Measurements from ENCODE around the gene CHSY3. TPM values are rescaled to one million over a fixed set of nuclear protein-coding genes. Genes with fewer than 3 reads are reported as not detected.

The CHSY3 gene
- total RNA-seq, 2 donors from 2014 or later = not detected

DNA sequence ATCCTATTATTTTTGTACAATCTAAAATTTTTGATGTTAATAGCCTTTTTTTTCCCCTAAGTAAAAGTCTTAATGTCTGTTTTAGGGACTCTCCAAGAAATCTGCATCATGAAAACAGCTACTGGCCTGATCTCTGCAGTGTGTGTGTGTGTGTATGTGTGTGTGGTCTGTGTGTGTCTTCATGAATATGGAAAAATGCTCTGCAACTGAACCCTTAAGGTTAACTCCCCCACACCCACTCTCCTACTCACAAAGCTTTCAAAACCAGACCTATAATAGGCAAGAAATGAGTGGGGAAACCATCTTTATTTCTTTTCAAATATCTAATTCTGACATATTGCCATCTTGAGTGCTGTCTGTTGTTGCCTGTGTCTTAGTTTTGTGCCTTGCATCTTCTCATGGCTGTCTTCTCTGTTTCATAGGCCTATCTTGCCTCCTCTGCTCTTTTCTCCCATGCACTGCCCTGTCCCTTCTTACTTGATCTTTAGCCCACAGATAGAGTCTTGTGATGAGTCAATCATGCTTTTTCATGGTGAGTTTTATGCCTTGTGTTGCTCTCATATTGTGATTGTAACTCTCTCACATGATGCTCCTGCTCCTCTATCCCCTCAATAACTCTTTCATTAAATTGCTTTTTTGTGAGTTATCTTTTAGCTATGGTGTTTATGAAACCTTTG, 68.3 kb downstream of the CHSY3 start:
- Mint-ChIP-seq H3K27ac (no peak overlapping the region), H3K27me3 (peaks cover 4% of the 10 kb centered on the region), H3K4me3 (no peak overlapping the region), H3K36me3 (ENCODE audit: low read depth) (no peaks in the 10 kb centered on the region), H3K9me3 (no peaks in the 10 kb centered on the region), H3K4me1 (no peaks in the 10 kb centered on the region)
- no peak for ATAC-seq (replicated peaks)

DNA sequence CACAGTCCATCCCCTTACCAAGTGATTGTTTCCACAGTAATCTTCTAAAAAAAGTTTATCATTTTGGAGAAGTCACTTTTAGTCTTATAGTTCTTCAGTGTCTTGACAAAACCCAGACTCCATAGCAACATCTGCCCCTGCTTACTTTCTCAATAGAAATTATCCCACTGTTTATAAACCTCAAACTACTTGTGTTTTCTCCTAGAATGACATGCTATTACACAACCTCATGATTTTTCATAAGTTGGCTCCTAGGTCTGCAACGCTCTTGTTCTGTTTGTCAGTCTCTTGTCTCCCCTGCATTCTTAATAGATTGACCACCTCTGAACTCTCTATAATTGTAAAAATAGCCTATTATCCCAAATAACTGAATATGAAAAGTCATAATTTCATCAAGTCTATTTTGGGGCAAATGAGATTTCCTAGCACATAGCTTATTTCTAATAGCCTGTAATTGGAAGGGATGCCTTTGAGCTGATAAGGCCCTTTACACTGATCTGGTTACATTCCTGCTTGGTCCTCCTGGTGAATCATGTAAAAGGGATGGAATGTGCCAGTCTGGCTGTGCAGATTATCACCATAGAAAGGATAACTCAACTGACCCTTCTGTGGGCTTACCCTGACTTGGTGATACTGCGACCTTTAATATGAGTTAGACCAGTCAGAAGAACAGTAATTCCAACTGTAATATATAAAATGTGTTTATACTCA, 69.6 kb downstream of the CHSY3 start:
- peaks cover 4% of the 10 kb centered on the region for H3K27me3 Mint-ChIP-seq
- H3K9me3 Mint-ChIP-seq = no peaks in the 10 kb centered on the region
- no peaks in the 10 kb centered on the region for H3K4me1 Mint-ChIP-seq
- no peak overlapping the region for H3K27ac Mint-ChIP-seq
- no peaks in the 10 kb centered on the region for H3K36me3 Mint-ChIP-seq (ENCODE audit: low read depth)
- no peak overlapping the region for H3K4me3 Mint-ChIP-seq
- ATAC-seq (replicated peaks) = no peak

DNA sequence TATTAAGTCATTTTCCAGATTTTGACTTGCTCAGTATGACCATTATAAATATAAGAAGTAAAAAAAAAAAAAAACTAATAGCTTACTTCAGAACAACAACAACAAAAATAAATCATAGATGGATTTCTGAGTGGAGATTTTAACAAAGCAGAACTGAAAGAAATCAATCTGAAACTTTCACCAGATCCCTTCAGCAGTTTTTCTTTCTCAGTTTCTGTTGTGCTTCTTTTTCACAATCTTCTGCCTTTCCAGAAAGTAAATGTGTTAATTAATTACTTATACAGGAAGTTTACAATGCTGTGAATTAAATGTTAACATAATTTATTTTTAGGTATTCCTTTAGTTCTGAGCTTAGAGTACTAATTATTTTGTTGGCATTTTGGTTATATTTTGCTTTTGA, 73.5 kb downstream of the CHSY3 start:
- Mint-ChIP-seq H3K4me3 (no peak overlapping the region), H3K27ac (no peak overlapping the region), H3K4me1 (no peaks in the 10 kb centered on the region), H3K9me3 (no peaks in the 10 kb centered on the region), H3K36me3 (ENCODE audit: low read depth) (no peaks in the 10 kb centered on the region), H3K27me3 (no peaks in the 10 kb centered on the region)
- ATAC-seq (replicated peaks) = no peak

DNA sequence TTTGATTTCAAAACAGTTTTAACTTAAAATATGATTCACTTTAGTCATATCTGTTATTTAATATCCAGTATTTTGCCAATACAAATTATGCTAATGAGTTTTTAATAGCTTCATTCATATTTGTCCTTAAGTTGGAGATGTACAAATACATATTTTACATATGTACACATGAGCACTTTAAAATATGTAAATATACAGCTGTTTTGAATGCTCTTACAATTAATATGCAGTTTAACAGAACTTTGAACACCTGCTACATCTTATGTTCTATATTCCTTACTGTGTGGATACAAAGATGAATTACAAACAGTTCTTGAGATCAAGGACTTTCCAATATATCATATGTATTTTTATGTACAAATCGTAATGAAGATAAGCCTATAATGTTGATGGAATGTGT, 74.0 kb downstream of the CHSY3 start:
- Mint-ChIP-seq H3K9me3 (no peaks in the 10 kb centered on the region), H3K4me3 (no peak overlapping the region), H3K27me3 (no peaks in the 10 kb centered on the region), H3K27ac (no peak overlapping the region), H3K4me1 (no peaks in the 10 kb centered on the region), H3K36me3 (ENCODE audit: low read depth) (no peaks in the 10 kb centered on the region)
- ATAC-seq (replicated peaks) = no peak

DNA sequence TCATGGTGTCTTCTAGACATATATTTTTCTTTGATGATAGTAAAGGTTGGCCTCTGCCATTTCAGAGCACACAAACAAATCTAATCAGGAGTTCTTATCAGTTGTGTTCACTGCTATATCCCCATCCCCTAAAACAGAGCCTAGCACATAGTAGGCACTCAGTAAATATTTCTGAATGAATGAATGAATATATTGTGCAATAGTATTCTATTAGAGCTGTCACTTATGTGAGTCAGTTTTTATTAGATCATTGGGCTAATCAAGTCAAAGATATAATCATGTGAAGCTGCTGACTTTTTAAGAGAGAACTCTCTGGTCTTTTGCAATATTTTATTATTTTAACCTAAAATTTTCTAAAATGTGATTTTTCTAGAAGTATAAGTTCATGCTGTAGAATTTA, 84.2 kb downstream of the CHSY3 start:
- Mint-ChIP-seq H3K4me1 (no peaks in the 10 kb centered on the region), H3K27ac (no peak overlapping the region), H3K27me3 (no peaks in the 10 kb centered on the region), H3K36me3 (ENCODE audit: low read depth) (no peaks in the 10 kb centered on the region), H3K4me3 (no peak overlapping the region), H3K9me3 (peaks cover 8% of the 10 kb centered on the region)
- no peak for ATAC-seq (replicated peaks)

DNA sequence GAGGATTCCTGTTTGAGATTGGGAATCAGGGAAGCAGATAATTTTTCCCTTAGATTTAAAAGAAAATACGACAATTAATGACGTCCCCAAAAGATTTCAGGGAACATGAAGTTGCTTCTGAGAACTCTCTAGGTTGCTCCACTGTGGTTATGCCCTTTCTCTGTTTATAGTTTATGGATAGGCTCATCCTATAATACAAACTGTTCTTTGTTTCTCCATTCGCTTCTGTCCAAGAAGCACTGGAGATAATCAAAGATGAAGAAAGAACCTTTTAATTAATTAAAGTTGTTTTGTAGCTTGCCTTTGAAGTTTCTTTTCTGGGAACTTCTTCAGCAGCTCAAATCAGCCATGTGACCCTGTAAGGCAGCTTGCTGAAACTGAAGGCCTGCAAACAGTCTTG, 87.5 kb downstream of the CHSY3 start:
- H3K9me3 Mint-ChIP-seq = peaks cover 3% of the 10 kb centered on the region
- H3K27ac Mint-ChIP-seq = no peak overlapping the region
- H3K4me1 Mint-ChIP-seq = no peaks in the 10 kb centered on the region
- H3K27me3 Mint-ChIP-seq = no peaks in the 10 kb centered on the region
- no peak for ATAC-seq (replicated peaks)
- no peak overlapping the region for H3K4me3 Mint-ChIP-seq
- H3K36me3 Mint-ChIP-seq (ENCODE audit: low read depth) = no peaks in the 10 kb centered on the region

DNA sequence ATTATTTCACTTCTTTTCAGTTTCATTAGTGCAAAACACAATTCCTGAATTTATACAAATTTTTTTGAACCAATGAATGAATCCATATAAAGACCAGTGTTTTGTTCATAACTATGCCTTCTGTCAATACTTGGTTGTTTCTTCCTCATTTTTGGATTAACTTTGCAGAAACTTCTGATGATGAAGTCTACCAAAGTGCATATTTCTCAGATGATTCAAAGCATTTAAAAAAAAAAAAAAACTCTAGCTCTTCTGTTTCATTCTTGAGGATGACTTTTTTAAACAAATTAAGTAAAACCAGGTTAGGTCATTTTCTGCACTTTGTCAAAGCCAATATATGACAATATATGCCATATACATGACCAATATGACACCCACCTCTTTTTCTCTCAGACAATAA, 92.6 kb downstream of the CHSY3 start:
- H3K4me1 Mint-ChIP-seq = no peaks in the 10 kb centered on the region
- H3K27me3 Mint-ChIP-seq = no peaks in the 10 kb centered on the region
- ATAC-seq (replicated peaks) = no peak
- no peak overlapping the region for H3K4me3 Mint-ChIP-seq
- H3K9me3 Mint-ChIP-seq = peaks cover 3% of the 10 kb centered on the region
- H3K36me3 Mint-ChIP-seq (ENCODE audit: low read depth) = no peaks in the 10 kb centered on the region
- no peak overlapping the region for H3K27ac Mint-ChIP-seq

DNA sequence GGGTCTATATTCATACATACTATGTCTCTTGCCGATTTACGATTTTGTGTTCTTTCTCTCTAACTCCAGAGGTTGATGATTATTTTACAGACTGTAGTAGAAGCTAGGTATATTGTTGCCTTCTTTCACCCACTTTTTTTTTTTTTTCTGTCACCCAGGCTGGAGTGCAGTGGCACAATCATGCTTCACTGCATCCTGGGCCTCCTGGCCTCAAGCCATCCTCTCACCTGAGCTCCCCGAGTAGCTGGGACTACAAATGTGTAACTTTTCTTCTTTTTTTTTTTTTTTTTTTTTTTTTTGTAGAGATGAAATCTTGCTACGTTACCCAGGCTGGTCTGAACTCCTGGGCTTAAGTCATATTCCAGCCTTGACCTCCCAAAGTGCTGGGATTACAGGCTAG, 96.2 kb downstream of the CHSY3 start:
- Mint-ChIP-seq H3K4me1 (no peaks in the 10 kb centered on the region), H3K36me3 (ENCODE audit: low read depth) (no peaks in the 10 kb centered on the region), H3K9me3 (no peaks in the 10 kb centered on the region), H3K4me3 (no peak overlapping the region), H3K27me3 (no peaks in the 10 kb centered on the region), H3K27ac (no peak overlapping the region)
- no peak for ATAC-seq (replicated peaks)

DNA sequence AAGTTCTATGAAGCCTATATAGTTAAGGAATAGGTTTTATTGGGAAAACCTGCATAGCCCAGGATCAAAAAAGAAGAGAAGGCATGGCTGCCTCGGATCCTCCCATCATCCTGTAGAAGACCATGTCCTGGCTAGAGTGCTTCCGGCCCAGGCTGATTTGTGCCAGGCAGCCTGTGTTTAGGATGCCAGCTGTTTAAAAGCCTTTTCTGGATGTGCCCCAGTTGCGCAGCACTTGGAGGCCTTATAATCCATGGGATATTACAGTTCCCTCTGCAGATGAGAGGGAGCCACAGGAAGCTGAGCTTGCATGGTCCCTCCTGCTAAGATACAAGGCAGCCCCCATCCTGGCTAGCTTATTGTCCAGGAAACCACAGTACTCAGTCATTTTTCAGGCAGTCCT, 97.9 kb downstream of the CHSY3 start:
- Mint-ChIP-seq H3K4me3 (no peak overlapping the region), H3K27ac (no peak overlapping the region), H3K27me3 (no peaks in the 10 kb centered on the region), H3K9me3 (no peaks in the 10 kb centered on the region), H3K36me3 (ENCODE audit: low read depth) (no peaks in the 10 kb centered on the region), H3K4me1 (no peaks in the 10 kb centered on the region)
- ATAC-seq (replicated peaks) = no peak

DNA sequence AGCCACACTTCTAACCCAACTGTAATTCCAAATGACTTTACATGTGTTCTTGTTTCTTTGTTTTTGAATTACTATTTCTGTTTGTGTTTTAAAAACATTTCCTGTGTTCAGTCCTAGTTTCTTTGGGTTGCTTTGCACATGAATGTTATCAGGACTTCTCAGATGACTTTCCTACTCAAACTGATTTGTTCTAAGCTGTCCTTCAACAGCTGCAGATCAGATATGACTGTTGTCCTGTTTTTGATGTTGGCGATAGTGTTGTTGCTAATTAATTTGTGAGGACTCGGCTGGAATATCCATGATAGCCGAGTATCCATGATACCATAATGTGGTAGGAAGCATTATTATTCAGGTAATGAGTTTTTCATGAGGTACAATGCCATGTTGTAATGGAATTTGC, 98.6 kb downstream of the CHSY3 start:
- Mint-ChIP-seq H3K27me3 (no peaks in the 10 kb centered on the region), H3K27ac (no peak overlapping the region), H3K4me1 (no peaks in the 10 kb centered on the region), H3K36me3 (ENCODE audit: low read depth) (no peaks in the 10 kb centered on the region), H3K9me3 (no peaks in the 10 kb centered on the region), H3K4me3 (no peak overlapping the region)
- no peak for ATAC-seq (replicated peaks)

DNA sequence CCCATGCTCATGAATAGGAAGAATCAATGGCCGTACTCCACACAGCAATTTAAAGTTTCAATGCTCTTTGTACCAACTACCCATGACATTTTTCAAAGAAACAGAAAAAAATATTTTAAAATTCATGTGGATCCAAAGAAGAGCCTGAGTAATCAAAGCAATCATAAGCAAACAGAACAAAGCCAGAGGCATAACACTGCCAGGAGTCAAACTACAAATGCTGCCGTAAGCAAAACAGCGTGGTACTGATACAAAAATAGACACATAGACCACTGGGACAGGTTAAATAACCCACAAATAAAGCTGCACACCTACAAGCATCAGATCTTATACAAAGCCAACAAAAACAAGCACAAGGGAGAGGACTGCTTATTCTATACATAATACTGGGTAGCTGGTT, 107.7 kb downstream of the CHSY3 start:
- Mint-ChIP-seq H3K4me1 (no peaks in the 10 kb centered on the region), H3K27ac (no peak overlapping the region), H3K4me3 (no peak overlapping the region), H3K9me3 (peaks cover 21% of the 10 kb centered on the region), H3K36me3 (ENCODE audit: low read depth) (no peaks in the 10 kb centered on the region), H3K27me3 (peaks cover 3% of the 10 kb centered on the region)
- ATAC-seq (replicated peaks) = no peak

DNA sequence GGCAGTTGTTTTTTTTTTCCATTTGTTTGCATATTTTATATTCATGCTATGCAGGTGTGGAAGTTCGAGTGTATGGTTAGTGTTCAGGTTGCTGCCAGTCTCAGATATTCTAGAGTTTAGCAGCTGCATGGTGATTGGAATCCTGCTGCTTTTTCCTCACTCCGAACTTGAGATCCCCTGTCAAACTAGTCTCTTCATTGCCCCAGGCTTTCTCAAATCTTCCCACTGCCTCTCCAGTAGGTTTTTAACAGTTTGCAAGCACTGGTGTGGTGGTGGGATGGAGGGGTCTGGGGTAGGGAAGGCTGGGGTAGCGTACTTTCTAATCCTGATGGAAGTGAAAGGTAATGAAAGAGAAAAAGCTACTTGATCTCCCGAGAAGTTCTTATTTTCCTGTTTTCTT, 112.9 kb downstream of the CHSY3 start:
- Mint-ChIP-seq H3K27me3 (peaks cover 3% of the 10 kb centered on the region), H3K27ac (no peak overlapping the region), H3K36me3 (ENCODE audit: low read depth) (no peaks in the 10 kb centered on the region), H3K9me3 (peaks cover 11% of the 10 kb centered on the region), H3K4me1 (no peaks in the 10 kb centered on the region), H3K4me3 (no peak overlapping the region)
- ATAC-seq (replicated peaks) = no peak

DNA sequence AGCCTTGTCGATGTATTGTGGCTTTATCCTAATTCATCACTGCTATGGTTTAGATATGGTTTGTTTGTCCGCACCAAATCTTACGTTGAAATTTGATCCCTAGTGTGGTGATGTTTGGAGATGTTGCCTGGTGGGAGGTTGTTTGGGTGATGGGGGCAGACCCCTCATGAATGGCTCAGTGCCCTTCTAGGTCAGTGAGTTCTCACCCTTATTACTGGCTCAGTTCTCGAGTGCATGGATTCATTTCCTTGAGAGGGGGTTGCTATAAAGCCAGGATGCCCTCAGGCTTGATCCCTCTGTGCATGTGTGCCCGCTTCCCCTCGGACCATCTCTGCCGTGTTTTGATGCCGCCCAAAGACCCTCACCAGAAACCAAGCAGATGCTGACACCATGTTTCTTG, 114.4 kb downstream of the CHSY3 start:
- H3K27me3 Mint-ChIP-seq = peaks cover 3% of the 10 kb centered on the region
- H3K4me1 Mint-ChIP-seq = no peaks in the 10 kb centered on the region
- ATAC-seq (replicated peaks) = no peak
- H3K27ac Mint-ChIP-seq = no peak overlapping the region
- H3K36me3 Mint-ChIP-seq (ENCODE audit: low read depth) = no peaks in the 10 kb centered on the region
- H3K9me3 Mint-ChIP-seq = peaks cover 11% of the 10 kb centered on the region
- no peak overlapping the region for H3K4me3 Mint-ChIP-seq

DNA sequence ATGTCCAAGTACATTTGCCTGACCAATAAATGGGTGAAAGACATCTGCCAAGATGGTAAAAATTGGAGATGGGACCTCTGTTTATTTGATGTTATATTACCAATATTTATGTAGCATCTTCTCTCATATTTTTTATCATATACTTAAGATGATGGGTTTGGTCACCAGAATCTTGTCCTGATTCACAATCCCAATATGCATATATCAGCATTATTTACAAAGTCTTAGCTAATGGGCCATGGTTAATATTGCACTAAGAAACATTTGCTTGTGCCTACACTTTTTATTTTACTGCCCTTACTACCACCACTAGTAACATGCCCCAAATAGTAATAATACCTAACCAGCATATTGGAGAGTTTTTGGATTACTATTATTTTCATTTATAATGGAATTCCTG, 116.7 kb downstream of the CHSY3 start:
- no peaks in the 10 kb centered on the region for H3K36me3 Mint-ChIP-seq (ENCODE audit: low read depth)
- H3K4me3 Mint-ChIP-seq = no peak overlapping the region
- ATAC-seq (replicated peaks) = no peak
- H3K9me3 Mint-ChIP-seq = peaks cover 1% of the 10 kb centered on the region
- peaks cover 3% of the 10 kb centered on the region for H3K27me3 Mint-ChIP-seq
- no peak overlapping the region for H3K27ac Mint-ChIP-seq
- no peaks in the 10 kb centered on the region for H3K4me1 Mint-ChIP-seq

DNA sequence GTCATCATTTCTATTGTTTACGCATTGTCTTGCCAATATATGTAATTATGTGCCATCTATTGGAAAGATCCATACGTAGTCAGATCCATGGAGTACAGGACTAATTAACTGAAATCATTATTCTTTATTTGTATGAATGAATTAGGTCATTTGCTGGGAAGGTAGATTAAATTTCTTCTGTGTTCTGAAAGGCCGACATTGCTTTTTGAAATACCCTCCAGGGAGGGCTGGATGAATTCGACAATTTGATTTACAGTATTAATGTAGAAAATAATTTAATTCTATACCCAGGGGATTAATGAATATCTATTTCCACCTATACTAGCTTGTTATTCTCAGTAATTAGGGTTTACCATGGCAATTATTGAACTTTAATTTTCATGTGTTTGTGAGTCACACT, 117.6 kb downstream of the CHSY3 start:
- Mint-ChIP-seq H3K36me3 (ENCODE audit: low read depth) (no peaks in the 10 kb centered on the region), H3K9me3 (no peaks in the 10 kb centered on the region)

More for the DNA sequence above, 117.6 kb downstream of the CHSY3 start:
- Mint-ChIP-seq H3K4me3 (no peak overlapping the region), H3K27me3 (no peaks in the 10 kb centered on the region), H3K4me1 (no peaks in the 10 kb centered on the region), H3K27ac (no peak overlapping the region)
- ATAC-seq (replicated peaks) = no peak
